Peyer's patch (tissue), 4 donors: ENCODE results near the gene CRYBG3. TPM values are rescaled to one million over a fixed set of nuclear protein-coding genes. Genes with fewer than 3 reads are reported as not detected.

ENCODE experiments used
- DNase-seq, 3 donors: peaks; one replicate each; pipeline ENCODE4 v3.0.0-alpha.2; 2017 to 2019
- H3K27ac ChIP-seq, 4 donors: fragments of 200-600 bp; sonication (generic); one replicate each; pipeline ENCODE4 v1.5.1; 2016 to 2019
- H3K27me3 ChIP-seq, 2 donors: fragments of 200-600 bp; sonication (generic); one replicate each; pipeline ENCODE4 v1.5.1; 2019
- H3K36me3 ChIP-seq, 3 donors: fragments of 200-600 bp; sonication (generic); one replicate each; pipeline ENCODE4 v1.5.1; 2016 to 2019
- H3K4me1 ChIP-seq, 4 donors: fragments of 200-600 bp; sonication (generic); one replicate each; pipeline ENCODE4 v1.5.1; 2016 to 2019
- H3K4me3 ChIP-seq, 4 donors: fragments of 200-600 bp; sonication (generic); 1 replicate in 3 of 4; 2 replicates in 1 of 4; pipeline ENCODE4 v1.5.1; 2016 to 2019; ENCODE audit warnings: mild to moderate bottlenecking in 1 of 4
- H3K9me3 ChIP-seq, 4 donors: fragments of 200-600 bp; sonication (generic); one replicate each; pipeline ENCODE4 v1.5.1; 2016 to 2019; ENCODE audit warnings: mild to moderate bottlenecking in 1 of 4
- POLR2A ChIP-seq, 2 donors: fragments of 450-650 bp; IDR thresholded peaks; one replicate each; pipeline ENCODE4 v1.5.1; 2017; ENCODE audit warnings: antibody characterized with exemption in 2 of 2, mild to moderate bottlenecking in 2 of 2, moderate library complexity in 2 of 2
- total RNA-seq, 4 donors: library from RNA; depleted of rRNA; stranded (reverse); fragments of >200 nt; gene quantifications; one replicate each; pipeline ENCODE4 v1.1.0, GENCODE V29; 2016
- TF ChIP-seq, protein P1 (sequence below), 6 experiments: fragments of 450-650 bp in 4 of 6; fragments of 200-600 bp in 2 of 6; sonication (generic) in 1 of 6; IDR thresholded peaks; one replicate each; pipeline ENCODE4 v1.5.1; 2017 to 2019; ENCODE audit warnings: antibody characterized with exemption in 6 of 6, mild to moderate bottlenecking in 3 of 6, moderate library complexity in 1 of 6

The CRYBG3 gene
- total RNA-seq, 4 donors from 2014 or later, result 11.4 to 47.0 (median 16.9) TPM

DNA sequence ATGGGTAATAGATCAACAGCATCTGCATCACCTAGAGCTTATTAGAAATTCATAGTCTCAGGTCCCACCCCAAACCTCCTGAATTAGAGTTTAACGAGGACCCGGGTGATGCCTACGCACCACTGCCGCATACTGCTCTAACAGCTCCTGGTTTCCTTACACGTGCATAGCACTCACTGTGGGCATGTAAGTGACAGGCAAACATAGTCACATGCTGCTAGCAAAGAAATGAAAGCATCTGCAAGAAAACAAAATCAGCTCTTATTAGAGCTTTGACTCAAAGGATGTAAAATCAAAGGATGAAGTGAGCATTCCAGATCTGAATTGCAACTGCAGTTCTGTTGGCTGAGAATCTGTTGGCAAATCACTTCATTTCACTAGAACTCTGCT lies 169.5 kb downstream of the CRYBG3 start:
- no peak overlapping the region for H3K4me3 ChIP-seq
- DNase-seq, result no peak
- no peak overlapping the region for H3K27ac ChIP-seq
- no peaks in the 10 kb centered on the region for H3K4me1 ChIP-seq
- no peaks in the 10 kb centered on the region for H3K36me3 ChIP-seq
- H3K27me3 ChIP-seq, result no peaks in the 10 kb centered on the region
- no peaks in the 10 kb centered on the region for H3K9me3 ChIP-seq
- no peak for TF ChIP-seq POLR2A (IDR thresholded peaks at IDR 0.05)
- TF ChIP-seq, protein P1, sequence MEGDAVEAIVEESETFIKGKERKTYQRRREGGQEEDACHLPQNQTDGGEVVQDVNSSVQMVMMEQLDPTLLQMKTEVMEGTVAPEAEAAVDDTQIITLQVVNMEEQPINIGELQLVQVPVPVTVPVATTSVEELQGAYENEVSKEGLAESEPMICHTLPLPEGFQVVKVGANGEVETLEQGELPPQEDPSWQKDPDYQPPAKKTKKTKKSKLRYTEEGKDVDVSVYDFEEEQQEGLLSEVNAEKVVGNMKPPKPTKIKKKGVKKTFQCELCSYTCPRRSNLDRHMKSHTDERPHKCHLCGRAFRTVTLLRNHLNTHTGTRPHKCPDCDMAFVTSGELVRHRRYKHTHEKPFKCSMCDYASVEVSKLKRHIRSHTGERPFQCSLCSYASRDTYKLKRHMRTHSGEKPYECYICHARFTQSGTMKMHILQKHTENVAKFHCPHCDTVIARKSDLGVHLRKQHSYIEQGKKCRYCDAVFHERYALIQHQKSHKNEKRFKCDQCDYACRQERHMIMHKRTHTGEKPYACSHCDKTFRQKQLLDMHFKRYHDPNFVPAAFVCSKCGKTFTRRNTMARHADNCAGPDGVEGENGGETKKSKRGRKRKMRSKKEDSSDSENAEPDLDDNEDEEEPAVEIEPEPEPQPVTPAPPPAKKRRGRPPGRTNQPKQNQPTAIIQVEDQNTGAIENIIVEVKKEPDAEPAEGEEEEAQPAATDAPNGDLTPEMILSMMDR (IDR thresholded peaks at IDR 0.05), result no peak

DNA sequence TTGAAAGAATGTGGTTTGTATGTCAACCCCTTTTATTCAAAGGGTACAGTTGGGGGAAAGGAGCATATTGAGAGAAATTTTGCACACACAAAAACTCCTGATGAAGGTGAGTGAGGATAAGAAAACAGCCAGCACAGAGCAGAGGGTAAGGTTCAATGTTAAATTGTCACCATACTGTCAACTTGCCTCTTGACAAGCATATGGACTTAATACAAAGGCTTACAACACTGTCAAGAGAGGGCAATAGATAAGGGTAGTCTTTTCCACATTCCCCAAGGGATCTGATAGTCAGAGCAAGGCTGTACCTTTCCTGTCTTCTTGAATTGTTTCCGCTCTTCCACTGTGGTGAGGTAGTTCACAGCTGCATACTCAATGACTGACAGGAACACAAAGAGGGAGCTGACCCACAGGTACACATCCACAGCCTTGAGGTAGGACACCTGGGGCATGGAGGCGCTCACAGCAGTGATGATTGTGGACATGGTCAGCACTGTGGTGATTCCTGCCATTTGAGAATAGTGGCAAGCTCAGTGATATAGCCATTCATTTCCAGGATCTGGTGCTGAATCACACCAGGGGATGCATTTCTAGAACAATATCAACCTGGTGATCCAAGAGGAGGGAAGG lies 170.8 kb downstream of the CRYBG3 start:
- Histone ChIP-seq H3K27me3 (no peaks in the 10 kb centered on the region), H3K36me3 (no peaks in the 10 kb centered on the region), H3K9me3 (no peaks in the 10 kb centered on the region), H3K27ac (no peak overlapping the region), H3K4me3 (no peak overlapping the region), H3K4me1 (no peaks in the 10 kb centered on the region)
- TF ChIP-seq POLR2A (IDR thresholded peaks at IDR 0.05), result no peak
- TF ChIP-seq, protein P1 (IDR thresholded peaks at IDR 0.05), result no peak
- DNase-seq, result no peak

DNA sequence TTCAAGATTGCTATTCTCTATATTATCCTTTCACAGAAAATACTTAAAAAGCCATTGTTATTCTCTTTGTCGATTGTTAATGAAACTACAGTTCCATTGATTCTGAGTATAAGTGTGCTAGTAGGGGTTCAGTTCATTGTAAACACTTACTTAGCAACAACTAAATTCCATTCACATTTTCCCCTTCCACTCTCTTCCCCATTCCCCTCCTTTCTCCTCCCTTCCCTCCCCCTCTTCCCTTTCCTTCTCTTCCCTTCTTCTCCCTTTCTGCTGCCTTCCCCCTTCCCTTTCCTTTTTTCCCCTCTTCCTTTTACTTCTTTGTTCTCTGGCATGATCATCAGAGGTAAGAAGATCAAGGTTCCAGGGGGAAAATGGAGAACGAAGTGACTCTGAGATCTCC lies 171.7 kb downstream of the CRYBG3 start:
- Histone ChIP-seq H3K27ac (no peak overlapping the region), H3K36me3 (no peaks in the 10 kb centered on the region), H3K4me1 (no peaks in the 10 kb centered on the region), H3K9me3 (no peaks in the 10 kb centered on the region), H3K4me3 (no peak overlapping the region), H3K27me3 (no peaks in the 10 kb centered on the region)
- DNase-seq, result no peak
- TF ChIP-seq, protein P1 (IDR thresholded peaks at IDR 0.05), result no peak
- no peak for TF ChIP-seq POLR2A (IDR thresholded peaks at IDR 0.05)

DNA sequence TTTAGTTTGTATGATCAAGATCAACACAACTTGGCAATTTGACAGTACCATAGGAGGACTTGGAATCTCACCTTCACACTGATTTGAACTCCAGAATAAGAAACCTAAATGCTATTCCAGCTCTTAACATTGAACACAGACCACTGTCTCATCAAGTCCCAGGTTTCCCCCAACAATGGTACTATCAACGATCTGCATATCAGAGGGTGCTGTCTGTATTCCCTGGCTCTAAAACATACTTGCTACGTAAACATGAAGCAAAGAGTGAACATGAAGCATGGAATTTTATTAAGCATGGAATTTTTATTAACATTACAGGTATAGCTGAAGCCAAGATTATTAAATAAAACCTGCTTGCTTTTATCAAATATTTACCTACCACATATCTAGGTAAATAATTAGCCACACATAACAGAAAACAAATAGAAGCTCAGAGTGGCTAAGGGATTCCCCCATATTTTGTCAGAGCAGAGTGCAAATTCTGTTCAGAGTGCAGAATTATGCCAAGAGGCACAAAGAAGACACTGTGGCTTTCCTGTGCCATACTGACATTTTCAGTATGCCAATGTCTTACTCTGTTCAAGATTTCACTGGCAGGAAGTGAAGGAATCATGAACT lies 172.6 kb downstream of the CRYBG3 start:
- DNase-seq, result no peak
- Histone ChIP-seq H3K27ac (no peak overlapping the region), H3K36me3 (no peaks in the 10 kb centered on the region), H3K27me3 (no peaks in the 10 kb centered on the region), H3K4me3 (no peak overlapping the region), H3K4me1 (no peaks in the 10 kb centered on the region), H3K9me3 (no peaks in the 10 kb centered on the region)
- TF ChIP-seq, protein P1 (IDR thresholded peaks at IDR 0.05), result no peak
- no peak for TF ChIP-seq POLR2A (IDR thresholded peaks at IDR 0.05)

Other genes starting within 250 kb of the CRYBG3 start
- 1 to 10 TPM; 1.8 to 7.4 (median 2.6) TPM for gene ARL6, start 57.3 kb upstream of the CRYBG3 start, total RNA-seq
- gene RIOX2, start 150.4 kb downstream of the CRYBG3 start, total RNA-seq, result 10 to 100 TPM in 3 of 4 donors, 1 to 10 TPM in 1; 9.3 to 50.3 (median 12.6) TPM
- not detected for gene GABRR3, start 213.3 kb downstream of the CRYBG3 start, total RNA-seq